Frontal cortex (tissue), 4 donors: Measurements from ENCODE around the gene ATG4B. TPM values are rescaled to one million over a fixed set of nuclear protein-coding genes. Genes with fewer than 3 reads are reported as not detected.
"Not testable (repeated sequence)": the region's sequence is repeated elsewhere in the genome, so short reads cannot be mapped to it uniquely, and the experiment has no call there.

Experiments
- DNase-seq, 2 donors: peaks; one replicate each; pipeline ENCODE4 v3.0.0; 2012; ENCODE audit warnings: low spot score in 2 of 2
- FAIRE-seq: peaks from 2 replicates; lab custom pipeline; 2012; peaks lifted over from hg19 to GRCh38; lab: Jason Lieb, UNC
- total RNA-seq: library from RNA; depleted of rRNA; stranded (reverse); fragments of >200 nt; gene quantifications from one replicate; pipeline ENCODE4 v1.2.3, GENCODE V29; 2014
- donor health status: control.
- donor health status: control.
- donor health status: control.

Gene ATG4B
- 39.1 TPM for total RNA-seq

DNA sequence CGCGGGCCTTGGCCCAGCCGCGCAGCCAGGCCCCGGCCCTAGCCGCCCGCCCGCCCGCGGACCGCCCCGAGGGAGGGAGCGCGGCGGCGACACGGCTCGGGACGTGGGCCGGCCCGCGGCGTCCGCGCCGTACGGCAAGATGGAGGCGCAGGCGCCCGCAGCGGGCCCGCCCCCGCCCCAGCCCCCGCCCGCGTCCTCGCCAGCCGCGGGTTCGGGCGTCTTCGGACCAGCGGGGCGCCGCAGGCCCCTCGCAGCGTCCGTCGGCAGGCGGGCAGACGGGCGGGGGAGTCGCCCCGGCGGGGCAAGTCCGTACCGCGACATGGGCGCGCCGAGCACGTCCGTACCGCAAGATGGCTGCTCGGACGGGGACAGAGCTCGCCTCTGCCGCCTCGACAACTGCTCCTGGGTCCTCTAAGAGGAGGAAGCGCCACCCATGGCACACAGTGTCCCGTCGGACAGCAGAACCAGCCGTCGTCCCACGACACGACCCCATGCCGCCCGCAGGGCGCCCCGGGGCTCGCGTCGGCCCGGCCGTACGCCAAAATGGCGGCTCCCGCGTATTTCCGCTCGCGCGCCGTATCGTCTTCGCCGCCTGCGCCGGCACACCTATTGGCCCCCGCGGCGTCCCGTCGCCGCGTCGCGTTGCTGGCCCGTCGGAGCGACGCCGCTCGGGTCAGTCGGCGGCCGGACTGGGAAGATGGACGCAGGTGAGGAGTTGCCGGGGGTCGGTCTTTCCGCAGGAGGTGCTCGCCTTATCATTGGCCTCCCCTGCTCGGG, at the start of gene ATG4B, which contains the start of gene THAP4:
Gene ATG4B, plus strand, starts transcription at position 676 of the 777 bp plus-strand sequence. Its CDS starts 22 bp downstream, at position 698.
Gene THAP4, minus strand, starts transcription at position 141 of the 777 bp plus-strand sequence. CDS start 141 bp downstream, outside the sequence.
- no peak for FAIRE-seq
- DNase-seq = peak; percentile 94 to 99

- FAIRE-seq, DNase-seq: not testable (repeated sequence)
These were observed 47.6 kb upstream of the ATG4B start for GRCh38 chr2:241589863-241590262.

DNA sequence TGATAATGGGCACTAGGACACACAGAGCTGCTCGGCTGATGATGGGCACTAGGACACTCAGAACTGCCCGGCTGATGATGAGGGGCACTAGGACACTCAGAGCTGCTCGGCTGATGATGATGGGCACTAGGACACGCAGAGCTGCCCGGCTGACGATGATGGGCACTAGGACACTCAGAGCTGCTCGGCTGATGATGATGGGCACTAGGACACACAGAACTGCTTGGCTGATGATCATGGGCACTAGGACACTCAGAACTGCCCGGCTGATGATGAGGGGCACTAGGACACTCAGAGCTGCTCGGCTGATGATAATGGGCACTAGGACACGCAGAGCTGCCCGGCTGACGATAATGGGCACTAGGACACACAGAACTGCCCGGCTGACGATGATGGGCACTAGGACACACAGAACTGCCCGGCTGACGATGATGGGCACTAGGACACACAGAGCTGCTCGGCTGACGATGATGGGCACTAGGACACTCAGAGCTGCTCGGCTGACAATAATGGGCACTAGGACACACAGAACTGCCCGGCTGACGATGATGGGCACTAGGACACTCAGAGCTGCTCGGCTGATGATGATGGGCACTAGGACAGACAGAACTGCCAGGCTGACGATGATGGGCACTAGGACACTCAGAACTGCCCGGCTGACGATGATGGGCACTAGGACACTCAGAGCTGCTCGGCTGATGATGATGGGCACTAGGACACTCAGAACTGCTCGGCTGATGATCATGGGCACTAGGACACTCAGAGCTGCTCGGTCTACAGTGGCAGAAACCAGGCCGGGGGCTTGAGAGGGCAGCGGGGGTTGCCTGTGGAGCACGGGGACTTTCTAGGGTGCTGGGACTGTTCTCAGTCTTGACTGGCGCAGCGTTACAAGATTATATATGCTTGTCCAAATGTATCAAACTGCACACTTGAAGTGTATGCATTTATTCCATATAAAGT, 46.7 kb upstream of the ATG4B start:
- FAIRE-seq, DNase-seq: not testable (repeated sequence)

- DNase-seq (no peak), FAIRE-seq (no peak)
These were observed 45.2 kb upstream of the ATG4B start for GRCh38 chr2:241592126-241592845.

DNA sequence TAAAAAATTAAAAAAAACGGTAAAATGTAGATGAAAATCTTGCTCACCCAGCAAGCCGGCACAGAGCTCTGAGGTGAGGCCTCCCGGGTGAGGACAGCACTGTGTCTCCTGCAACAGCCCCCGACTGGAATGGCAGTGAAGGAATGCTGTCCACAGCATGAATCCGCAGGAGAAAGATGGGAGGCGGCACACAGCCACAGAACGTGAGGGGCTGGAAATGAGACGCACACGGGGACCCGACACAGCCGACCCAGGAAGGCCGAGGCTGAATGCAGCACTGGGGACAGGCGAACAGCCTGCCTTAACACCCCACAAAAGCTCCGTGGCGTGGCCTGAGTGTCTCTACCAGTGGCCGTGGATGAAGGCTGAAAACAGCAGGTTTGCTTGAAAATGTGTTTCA, 44.2 kb upstream of the ATG4B start:
- FAIRE-seq (no peak), DNase-seq (no peak)

- DNase-seq (no peak), FAIRE-seq (no peak)
These were observed 41.8 kb upstream of the ATG4B start for GRCh38 chr2:241595600-241596140.

- no peak for DNase-seq
These were observed 39.9 kb upstream of the ATG4B start for GRCh38 chr2:241597561-241597960.

GRCh38 chr2:241598061-241598460, 39.4 kb upstream of the ATG4B start:
- FAIRE-seq = no peak
- no peak for DNase-seq

More at GRCh38 chr2:241597561-241597960, 39.9 kb upstream of the ATG4B start:
- FAIRE-seq = no peak

GRCh38 chr2:241598487-241598886, 39.0 kb upstream of the ATG4B start:
- FAIRE-seq = no peak
- DNase-seq = no peak

DNA sequence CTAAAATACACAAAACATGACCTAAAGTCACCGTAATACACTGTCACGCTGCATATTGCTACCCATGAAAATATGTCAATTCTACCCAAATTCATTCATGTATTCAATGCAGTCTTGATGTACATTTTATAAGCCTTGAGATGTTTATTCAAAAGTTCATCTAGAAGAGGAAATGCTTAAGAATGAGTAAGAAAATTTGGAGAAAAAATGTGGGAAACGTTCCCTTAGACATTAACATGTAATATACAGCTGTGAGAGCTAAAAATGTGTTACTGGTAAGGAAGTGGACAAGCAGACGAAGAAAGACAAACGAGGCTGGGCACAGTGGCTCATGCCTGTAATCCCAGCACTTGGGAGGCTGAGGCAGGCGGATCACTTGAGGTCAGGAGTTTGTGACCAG, 37.9 kb upstream of the ATG4B start:
- DNase-seq (no peak), FAIRE-seq (no peak)

GRCh38 chr2:241601841-241602240, 35.7 kb upstream of the ATG4B start:
- DNase-seq = no peak
- FAIRE-seq = no peak

DNA sequence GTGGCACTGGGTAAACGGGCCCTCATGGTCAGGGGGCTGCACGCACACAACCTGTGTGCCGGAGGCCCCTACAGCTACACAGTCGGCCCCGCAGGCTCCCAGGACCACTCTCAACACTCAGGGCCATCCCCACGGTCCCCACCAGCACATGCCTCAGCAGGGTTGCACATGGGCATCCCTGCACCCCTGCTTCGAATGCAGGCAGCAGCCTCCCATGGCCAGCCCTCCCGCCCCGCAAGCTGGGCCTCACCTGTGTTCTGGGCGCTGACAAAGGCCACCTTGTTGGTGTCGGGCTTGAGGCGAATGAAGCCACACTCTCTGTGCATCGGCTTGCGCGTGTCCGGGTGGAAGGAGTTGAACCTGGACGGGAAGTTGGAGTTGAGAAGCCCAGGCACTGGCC, 34.8 kb upstream of the ATG4B start:
- FAIRE-seq (no peak), DNase-seq (no peak)

- FAIRE-seq = no peak
- no peak for DNase-seq
These were observed 33.8 kb upstream of the ATG4B start for GRCh38 chr2:241603686-241604085.

DNA sequence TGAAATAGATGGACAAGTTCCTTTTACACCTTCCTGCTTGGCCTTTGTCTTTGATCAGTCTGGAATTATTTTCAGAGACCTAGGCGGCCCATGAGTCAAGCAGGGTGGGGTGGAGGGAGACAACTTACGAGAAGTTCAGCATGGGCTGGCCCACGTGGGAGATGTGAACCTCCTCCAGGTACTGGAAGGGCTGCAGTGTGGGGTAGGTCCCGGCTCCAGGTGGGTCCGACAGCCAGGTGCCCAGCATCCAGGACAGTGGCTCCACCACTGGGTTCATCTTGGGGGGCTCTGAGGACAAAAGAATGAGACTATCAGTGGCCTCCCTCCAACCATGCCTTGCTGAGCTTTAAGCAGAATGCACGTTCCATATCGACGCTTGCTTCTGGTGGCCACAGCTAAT, 31.3 kb upstream of the ATG4B start:
- DNase-seq (no peak), FAIRE-seq (no peak)

GRCh38 chr2:241607162-241607885, 30.2 kb upstream of the ATG4B start:
- FAIRE-seq = no peak
- no peak for DNase-seq

- FAIRE-seq = no peak
- DNase-seq = no peak
These were observed 28.6 kb upstream of the ATG4B start for GRCh38 chr2:241608881-241609280.

DNA sequence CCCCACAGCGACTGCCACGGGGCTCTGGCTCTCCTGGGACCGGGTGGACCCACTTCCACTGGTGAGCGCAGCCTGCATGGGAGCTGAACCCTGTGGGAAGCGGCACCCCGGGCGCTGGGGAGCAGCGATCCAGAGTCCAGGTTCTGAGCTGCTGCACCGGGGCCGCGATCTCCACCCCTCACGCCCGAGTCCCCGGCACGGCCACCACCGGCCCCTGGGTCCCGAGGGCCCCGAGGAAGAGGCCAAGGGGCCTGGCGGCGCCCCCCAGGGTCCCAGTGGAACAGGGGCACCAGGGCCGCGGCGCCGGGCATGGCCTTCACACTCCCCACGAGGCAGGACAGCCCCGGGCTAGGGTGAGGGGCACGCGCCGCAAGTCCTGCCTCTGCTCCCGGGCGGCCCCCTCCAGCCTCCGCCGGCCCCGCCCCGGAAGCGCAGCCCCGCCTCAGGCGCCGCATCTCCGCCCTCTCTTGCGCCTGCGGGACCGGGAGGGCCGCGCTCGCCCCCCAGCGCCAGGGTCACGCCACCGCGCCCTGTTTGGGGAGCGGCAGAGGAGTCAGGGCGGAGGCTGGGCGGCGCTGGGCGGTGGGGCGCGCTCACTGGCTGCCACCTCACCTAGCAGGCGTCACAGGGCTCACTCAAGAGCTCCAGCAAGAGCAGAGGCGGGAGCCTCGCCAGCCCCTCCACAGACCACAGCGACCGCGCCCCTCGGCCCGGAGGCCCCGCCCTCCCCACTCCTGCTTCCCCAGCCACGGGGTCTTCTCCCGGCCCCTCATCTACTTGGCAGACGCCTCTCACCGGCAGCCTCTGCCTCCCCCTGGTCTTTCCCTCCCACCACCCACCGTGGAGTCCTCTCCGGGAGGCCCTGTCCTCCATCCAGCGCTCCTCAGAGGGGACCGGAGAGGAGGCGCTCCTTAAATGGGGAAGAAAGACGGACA, 27.4 kb upstream of the ATG4B start:
- no peak for FAIRE-seq
- peak; percentile 78 to 88 for DNase-seq

- DNase-seq = no peak
- no peak for FAIRE-seq
These were observed 26.4 kb upstream of the ATG4B start for GRCh38 chr2:241611062-241611461.
